Measurements from ENCODE around the gene SRRM5.
"Not testable (repeated sequence)": the region's sequence is repeated elsewhere in the genome, so short reads cannot be mapped to it uniquely, and the experiment has no call there.

SRRM5 gene

DNA sequence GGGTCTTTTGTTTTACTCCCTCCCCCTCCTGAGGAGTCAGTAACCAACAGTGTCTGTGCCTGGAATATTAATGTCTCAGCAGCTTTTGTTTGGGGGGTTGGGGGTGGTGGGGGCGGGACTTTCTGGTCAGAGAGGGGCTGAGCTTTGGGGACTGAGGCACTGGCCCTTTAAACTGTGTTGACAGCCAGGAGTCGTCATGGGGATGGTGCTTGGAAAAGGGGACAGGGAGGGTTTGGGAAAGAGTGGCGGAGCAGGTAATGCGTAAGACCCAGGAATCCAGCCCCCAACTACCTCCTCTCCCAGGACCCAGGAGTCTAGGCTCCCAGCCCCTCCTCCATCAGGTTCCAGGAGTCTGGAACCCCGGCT, 22.6 kb downstream of the SRRM5 start:
- DNase-seq, result no peak
- H3K9me3 Mint-ChIP-seq, result no peaks in the 10 kb centered on the region
- H3K27me3 Mint-ChIP-seq, result peaks cover 36 to 58% of the 10 kb centered on the region in 2 donors
- peaks cover 14 to 27% of the 10 kb centered on the region in 2 donors for H3K4me1 Mint-ChIP-seq
- ATAC-seq (replicated peaks), result no peak
- H3K4me3 Mint-ChIP-seq, result no peak overlapping the region
- no peak overlapping the region for H3K27ac Mint-ChIP-seq
- H3K36me3 Mint-ChIP-seq, result no peaks in the 10 kb centered on the region

DNA sequence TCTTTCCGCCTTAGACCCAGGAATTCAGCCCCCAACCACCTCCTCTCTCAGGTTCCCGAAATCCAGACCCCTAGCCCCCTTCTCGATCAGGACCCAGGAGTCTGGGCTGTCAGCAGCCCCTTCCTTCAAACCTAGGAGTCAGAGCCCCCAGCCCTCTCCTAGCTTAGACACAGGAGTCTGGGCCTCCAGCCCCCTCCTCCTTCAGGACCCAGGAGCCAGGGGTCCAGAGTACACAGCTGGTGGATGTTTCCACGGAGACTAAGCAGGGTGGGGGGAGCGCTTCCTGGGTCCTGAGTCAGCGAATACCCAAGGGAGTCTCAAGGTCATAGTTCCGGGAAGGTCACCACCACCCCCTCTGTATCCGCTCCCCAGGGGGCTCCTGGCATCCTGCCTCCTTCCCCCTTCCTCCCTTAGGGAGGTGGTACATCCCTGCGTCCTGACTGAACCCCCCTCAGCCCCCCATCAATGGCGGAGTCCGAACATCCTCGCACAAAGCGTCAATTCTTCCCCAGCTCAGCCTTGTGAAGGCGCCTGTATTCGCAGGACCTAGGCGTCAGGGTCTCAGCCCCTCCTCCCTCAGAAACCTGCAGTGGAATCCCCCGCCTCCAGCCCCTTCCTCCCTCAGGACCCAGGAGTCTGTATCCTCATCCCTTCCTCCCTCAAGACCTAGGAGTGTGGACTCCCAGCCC, 23.1 kb downstream of the SRRM5 start:
- H3K36me3 Mint-ChIP-seq, result no peaks in the 10 kb centered on the region
- peaks cover 14 to 27% of the 10 kb centered on the region in 2 donors for H3K4me1 Mint-ChIP-seq
- no peak for ATAC-seq (replicated peaks)
- H3K9me3 Mint-ChIP-seq, result no peaks in the 10 kb centered on the region
- peaks cover 38 to 58% of the 10 kb centered on the region in 2 donors for H3K27me3 Mint-ChIP-seq
- DNase-seq, result no peak
- H3K27ac Mint-ChIP-seq, result peak overlapping the region; percentile 68
- peak overlapping the region in 1 of 2 donors; percentile 20 for H3K4me3 Mint-ChIP-seq

DNA sequence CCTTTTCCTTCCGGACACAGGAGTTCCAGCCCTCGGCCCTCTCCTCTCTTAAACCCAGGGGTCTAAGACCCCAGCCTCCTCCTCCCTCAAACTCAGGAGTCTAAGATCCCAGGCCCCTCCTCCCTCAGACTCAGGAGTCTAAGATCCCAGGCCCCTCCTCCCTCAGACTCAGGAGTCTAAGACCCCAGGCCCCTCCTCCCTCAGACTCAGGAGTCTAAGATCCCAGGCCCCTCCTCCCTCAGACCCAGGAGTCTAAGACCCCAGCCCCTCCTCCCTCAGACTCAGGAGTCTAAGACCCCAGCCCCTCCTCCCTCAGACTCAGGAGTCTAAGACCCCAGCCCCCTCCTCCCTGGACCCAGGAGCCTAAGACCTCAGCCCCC, 23.7 kb downstream of the SRRM5 start:
- not testable (repeated sequence) for DNase-seq; H3K27ac Mint-ChIP-seq; H3K9me3 Mint-ChIP-seq; ATAC-seq (replicated peaks); H3K4me3 Mint-ChIP-seq; H3K36me3 Mint-ChIP-seq
- Mint-ChIP-seq H3K4me1 (peaks cover 18 to 33% of the 10 kb centered on the region in 2 donors), H3K27me3 (peaks cover 42 to 64% of the 10 kb centered on the region in 2 donors)

DNA sequence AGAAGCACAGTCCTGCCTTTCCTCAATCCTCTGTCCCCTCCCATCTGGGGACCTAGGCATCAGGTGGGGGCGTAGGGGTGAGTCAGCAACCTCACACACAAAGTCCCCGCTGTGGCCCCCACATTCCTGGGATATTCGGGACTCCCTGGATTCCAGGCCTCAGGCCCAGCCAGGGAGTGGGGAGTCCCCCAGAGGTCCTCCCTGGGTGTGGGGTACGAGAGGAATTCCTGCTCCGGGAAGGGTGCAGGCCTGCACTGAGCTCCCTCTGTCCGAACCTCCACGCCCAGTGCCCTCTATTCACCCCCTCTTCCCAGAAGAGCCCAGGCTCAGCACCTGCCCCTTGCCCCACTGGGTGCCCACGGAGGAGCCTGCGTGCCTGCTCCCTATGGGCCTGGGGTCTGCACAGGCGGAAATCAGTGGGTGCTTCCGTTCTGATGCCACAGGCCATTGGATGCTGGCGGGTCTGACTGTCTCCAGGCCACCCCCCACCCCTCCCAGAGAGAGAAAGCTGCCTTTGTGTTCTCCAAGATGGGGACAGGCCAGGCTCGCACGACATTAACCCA, 24.3 kb downstream of the SRRM5 start:
- Mint-ChIP-seq H3K4me3 (no peak overlapping the region), H3K36me3 (no peaks in the 10 kb centered on the region), H3K27me3 (peaks cover 47 to 69% of the 10 kb centered on the region in 2 donors), H3K27ac (no peak overlapping the region), H3K4me1 (peaks cover 20 to 34% of the 10 kb centered on the region in 2 donors), H3K9me3 (no peaks in the 10 kb centered on the region)
- DNase-seq, result no peak
- ATAC-seq (replicated peaks), result no peak

DNA sequence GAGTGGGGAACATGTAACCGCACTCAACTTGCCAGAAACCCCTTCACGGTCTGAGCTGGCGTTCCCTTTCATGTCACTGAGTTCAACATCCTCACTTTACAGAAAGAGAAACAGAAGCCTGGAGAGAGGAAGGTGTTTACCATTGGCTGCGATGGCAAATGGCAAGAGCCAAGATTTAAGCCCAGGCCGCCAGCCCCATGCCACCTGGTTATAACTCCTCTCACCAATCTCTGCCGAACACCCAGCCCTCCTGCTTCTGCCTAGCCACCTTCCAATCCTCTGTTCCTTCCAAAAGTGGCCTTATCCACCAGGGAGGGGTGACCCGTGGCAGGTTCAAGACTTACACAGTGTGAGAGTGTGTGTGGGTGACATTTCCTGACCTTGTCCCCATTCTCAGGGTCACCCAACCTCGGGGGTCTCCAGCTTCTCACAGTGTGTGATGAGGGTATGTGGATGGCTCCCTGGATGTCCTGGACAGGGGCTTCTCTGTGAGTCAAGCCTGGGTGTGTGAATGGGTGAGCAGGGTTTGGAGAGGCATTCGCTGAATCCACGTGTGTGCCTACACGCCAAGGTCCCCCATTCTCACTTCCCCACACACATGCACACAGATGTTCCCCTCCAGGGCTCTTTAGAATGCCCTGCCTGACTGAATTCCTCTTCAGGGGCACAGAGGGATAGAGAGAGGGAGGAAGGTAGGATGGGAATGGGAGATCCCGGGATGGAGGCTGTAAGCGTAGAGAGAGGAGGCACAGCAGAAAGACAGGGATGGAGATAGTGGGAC, 26.5 kb downstream of the SRRM5 start:
- Mint-ChIP-seq H3K4me3 (peak overlapping the region; percentile 82 to 87), H3K27ac (peak overlapping the region; percentile 70), H3K9me3 (no peaks in the 10 kb centered on the region), H3K36me3 (no peaks in the 10 kb centered on the region), H3K27me3 (peaks cover 50 to 68% of the 10 kb centered on the region in 2 donors), H3K4me1 (peaks cover 20 to 34% of the 10 kb centered on the region in 2 donors)
- DNase-seq (no peak), ATAC-seq (replicated peaks) (peak; percentile 81 to 86)

DNA sequence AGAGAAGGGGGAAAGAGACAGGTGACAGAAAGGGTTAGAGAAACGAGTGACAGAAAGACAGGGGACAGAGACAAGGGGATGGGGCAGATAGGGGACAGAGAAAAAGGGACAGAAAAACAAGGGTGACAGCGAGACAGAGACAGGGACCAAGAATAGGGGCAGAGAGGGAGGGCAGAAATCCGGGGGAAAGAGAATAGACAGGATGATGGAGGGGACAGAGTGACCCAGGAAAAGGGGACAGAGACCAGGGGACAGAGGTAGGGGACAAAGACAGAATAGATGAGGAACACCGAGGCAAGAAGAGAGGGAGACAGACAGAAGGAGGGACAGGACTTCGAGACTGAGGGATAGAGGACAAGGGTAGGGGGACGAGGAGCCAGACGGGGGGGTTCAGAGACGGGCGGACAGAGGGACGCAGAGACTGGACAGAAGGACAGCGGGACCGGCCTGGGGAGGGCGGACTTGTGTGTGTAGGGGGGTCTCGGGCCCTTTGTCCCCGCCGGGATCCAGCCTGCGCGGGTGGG, 27.2 kb downstream of the SRRM5 start:
- Mint-ChIP-seq H3K27ac (peak overlapping the region; percentile 70), H3K9me3 (no peaks in the 10 kb centered on the region), H3K36me3 (no peaks in the 10 kb centered on the region), H3K4me1 (peaks cover 20 to 34% of the 10 kb centered on the region in 2 donors), H3K27me3 (peaks cover 49 to 64% of the 10 kb centered on the region in 2 donors), H3K4me3 (peak overlapping the region; percentile 82 to 87)
- DNase-seq (no peak), ATAC-seq (replicated peaks) (peak; percentile 8 to 20)

DNA sequence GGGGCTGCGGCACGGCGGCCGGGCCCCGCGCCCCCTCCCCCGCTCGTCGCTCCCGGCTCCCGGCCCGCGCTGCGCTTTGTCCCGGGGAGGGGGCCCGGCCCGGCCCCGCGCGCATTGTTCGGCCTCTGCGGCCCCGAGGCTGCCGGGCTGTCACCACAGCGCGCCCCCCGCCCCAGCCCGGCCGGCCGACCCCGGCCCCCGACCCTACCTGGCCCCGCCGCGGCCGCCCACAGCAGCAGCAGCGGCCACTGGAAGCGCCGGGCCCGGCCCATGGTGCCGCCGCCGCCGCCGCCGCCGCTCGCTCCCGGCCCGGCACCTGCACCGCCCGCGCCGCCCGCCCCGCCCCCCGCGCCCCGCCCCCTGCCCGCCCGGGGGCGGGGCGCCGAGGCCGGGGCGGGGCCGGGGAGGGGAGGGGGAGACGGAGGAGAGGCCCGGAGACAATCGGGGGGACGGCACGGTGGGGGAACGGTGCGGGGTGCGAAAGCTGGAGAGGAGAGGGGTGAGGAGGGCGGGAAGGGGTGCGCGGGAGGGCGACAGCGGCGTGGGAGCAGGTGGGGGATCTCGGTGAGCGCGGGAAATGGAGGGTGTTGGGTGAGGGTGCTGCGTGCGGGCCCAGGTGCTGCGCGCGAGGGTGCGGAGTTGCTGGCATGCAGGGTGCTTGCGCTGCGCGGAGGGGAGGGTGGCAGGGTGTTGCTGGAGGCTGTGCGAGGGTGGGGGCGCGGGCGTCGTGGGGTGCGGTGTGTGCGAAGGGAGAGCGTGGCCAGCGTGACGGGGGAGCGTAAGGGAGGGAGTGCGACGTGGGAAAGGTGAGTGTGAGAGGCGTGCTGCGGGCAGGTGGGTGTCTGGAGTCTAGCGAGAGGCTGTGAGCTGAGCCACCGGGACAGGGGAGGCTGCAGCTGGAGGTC, 27.9 kb downstream of the SRRM5 start, which contains the start of gene CADM4:
Gene CADM4, minus strand, starts transcription at position 332 of the 905 bp plus-strand sequence. Its CDS starts 60 bp downstream, at position 272.
- H3K9me3 Mint-ChIP-seq, result no peaks in the 10 kb centered on the region
- H3K4me3 Mint-ChIP-seq, result peak within 1 kb of the TSS; percentile 82 to 87
- peaks cover 52 to 68% of the 10 kb centered on the region in 2 donors for H3K27me3 Mint-ChIP-seq
- ATAC-seq (replicated peaks) (peak; percentile 68 to 76), DNase-seq (no peak)
- H3K4me1 Mint-ChIP-seq, result peaks cover 20 to 33% of the 10 kb centered on the region in 2 donors
- no peaks in the 10 kb centered on the region for H3K36me3 Mint-ChIP-seq
- peak within 1 kb of the TSS; percentile 70 for H3K27ac Mint-ChIP-seq

DNA sequence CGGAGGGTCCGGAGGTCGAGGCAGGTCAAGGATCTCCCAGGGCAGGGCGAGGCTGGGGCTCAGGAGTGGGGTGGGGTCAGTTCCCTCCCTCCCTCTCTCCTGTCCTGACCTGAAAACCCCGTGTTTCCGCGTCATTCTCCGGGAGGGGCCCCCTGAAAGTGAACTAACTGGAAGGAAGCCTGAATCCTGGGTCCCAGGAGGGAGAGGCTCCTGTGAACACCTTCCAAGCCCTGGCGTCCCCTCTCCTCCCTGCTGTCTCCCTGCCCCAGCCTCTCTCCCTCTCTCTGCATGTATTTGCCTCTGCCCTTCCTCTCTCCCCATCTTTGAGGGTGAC, 28.5 kb downstream of the SRRM5 start:
- H3K4me3 Mint-ChIP-seq, result peak overlapping the region; percentile 78 to 80
- no peak for DNase-seq
- peak overlapping the region; percentile 28 for H3K27ac Mint-ChIP-seq
- H3K9me3 Mint-ChIP-seq, result no peaks in the 10 kb centered on the region
- peaks cover 46 to 62% of the 10 kb centered on the region in 2 donors for H3K27me3 Mint-ChIP-seq
- peaks cover 16 to 27% of the 10 kb centered on the region in 2 donors for H3K4me1 Mint-ChIP-seq
- no peaks in the 10 kb centered on the region for H3K36me3 Mint-ChIP-seq
- no peak for ATAC-seq (replicated peaks)

DNA sequence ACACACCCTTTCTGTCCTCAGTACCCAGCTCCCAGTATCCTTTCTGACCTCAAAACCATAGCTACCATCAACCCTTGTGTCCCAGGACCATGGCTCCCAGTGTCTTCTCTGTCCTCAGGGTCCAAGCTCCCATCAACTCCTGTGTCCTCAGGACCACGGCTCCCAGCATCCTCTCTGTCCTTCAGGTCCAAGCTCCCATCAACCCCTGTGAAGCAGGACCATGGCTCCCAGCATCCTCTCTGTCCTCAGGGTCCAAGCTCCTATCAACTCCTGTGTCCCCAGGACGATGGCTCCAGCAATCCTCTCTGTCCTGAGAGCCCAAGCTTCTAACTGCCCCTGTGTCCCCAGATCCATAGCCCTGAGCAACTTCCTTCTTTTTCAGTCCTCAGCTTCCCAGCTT, 29.4 kb downstream of the SRRM5 start:
- H3K4me1 Mint-ChIP-seq, result peaks cover 15 to 22% of the 10 kb centered on the region in 2 donors
- DNase-seq (no peak), ATAC-seq (replicated peaks) (no peak)
- H3K27me3 Mint-ChIP-seq, result peaks cover 39 to 52% of the 10 kb centered on the region in 2 donors
- H3K9me3 Mint-ChIP-seq, result no peaks in the 10 kb centered on the region
- no peaks in the 10 kb centered on the region for H3K36me3 Mint-ChIP-seq
- H3K27ac Mint-ChIP-seq, result no peak overlapping the region
- peak overlapping the region; percentile 11 to 31 for H3K4me3 Mint-ChIP-seq

DNA sequence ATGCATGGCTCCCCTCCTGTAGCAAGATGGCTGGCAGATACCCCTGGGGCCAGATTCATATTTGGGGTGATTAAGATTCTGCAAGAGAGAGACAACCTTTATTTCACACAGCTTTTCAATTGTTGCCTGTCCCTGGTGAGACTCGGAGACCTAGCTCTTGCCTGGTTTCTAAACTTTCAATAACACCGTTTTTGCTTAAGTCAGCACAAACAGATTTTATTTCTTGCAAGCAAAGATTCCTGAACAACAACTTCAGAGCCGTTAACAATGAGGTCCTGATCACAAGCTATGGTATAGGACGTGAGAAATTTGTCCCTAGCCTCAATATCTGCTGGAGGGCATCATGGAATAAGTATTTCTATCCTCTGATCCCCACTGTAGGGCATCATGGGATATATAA, 30.6 kb downstream of the SRRM5 start:
- Mint-ChIP-seq H3K9me3 (no peaks in the 10 kb centered on the region), H3K4me3 (no peak overlapping the region), H3K4me1 (peaks cover 15 to 22% of the 10 kb centered on the region in 2 donors), H3K36me3 (no peaks in the 10 kb centered on the region), H3K27ac (no peak overlapping the region), H3K27me3 (peaks cover 31 to 44% of the 10 kb centered on the region in 2 donors)
- ATAC-seq (replicated peaks), result no peak
- DNase-seq, result no peak

DNA sequence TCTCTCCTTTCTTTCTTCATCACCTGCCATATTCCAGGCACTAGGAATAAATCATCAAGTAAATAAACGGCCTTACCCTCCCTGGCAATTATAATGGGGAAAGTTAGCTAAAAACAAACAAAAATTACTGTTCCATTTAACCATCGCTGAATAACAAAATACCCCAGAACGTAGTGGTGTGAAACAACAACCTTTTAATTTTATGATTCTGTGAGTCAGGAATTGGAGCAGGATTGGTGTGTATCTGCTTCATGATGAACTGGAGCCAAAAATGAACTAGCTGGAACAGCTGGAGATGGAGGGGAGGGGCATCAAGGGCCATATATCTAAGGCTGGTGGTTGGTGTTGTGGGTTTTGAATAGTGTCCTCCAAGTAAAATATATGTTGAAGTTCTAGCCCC, 31.4 kb downstream of the SRRM5 start:
- no peak for ATAC-seq (replicated peaks)
- peaks cover 31 to 37% of the 10 kb centered on the region in 2 donors for H3K27me3 Mint-ChIP-seq
- no peak overlapping the region for H3K4me3 Mint-ChIP-seq
- H3K9me3 Mint-ChIP-seq, result no peaks in the 10 kb centered on the region
- H3K27ac Mint-ChIP-seq, result no peak overlapping the region
- DNase-seq, result no peak
- peaks cover 14 to 19% of the 10 kb centered on the region in 2 donors for H3K4me1 Mint-ChIP-seq
- peaks cover 0 to 4% of the 10 kb centered on the region in 2 donors for H3K36me3 Mint-ChIP-seq

DNA sequence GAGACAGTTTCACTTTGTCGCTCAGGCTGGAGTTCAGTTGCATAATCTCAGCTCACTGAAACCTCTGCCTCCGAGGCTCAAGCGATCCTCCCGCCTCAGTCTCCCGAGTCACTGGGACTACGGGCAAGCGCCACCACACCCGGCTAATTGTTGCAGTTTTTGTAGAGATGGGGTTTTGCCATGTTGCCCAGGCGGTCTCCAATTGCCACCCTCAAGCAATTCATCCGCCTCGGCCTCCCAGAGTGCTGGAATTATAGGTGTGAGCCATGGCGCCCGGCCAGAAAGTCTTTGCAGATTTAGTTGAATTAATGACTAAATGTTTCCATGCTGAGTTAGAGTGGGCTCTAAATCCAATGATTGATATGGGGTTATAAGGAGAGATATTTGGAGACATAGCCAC, 32.3 kb downstream of the SRRM5 start:
- Mint-ChIP-seq H3K4me1 (peaks cover 6 to 10% of the 10 kb centered on the region in 2 donors), H3K4me3 (no peak overlapping the region), H3K27me3 (peaks cover 22 to 28% of the 10 kb centered on the region in 2 donors), H3K9me3 (no peaks in the 10 kb centered on the region), H3K27ac (no peak overlapping the region), H3K36me3 (peaks cover 0 to 4% of the 10 kb centered on the region in 2 donors)
- no peak for ATAC-seq (replicated peaks)
- DNase-seq, result no peak

DNA sequence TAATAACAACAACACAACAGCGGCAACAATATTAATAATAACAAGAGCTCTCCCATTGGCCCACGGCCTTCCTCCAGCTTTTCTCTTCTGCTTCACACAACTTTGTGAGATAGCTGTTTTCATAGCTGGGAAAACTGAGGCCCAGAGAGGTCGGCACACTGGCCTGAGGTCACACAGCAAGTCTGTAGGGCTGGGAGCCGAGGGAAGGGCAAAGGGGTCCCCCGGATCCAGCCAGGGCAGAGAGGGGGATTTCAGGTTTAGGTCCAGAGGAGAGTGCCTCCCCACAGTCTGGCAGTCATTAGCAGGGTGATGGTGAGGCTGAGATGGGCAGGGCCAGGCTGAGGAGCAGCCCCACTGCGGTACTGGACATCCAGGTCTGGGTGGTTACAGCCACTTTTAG, 36.7 kb downstream of the SRRM5 start:
- ATAC-seq (replicated peaks), result no peak
- H3K9me3 Mint-ChIP-seq, result no peaks in the 10 kb centered on the region

More for the DNA sequence above, 36.7 kb downstream of the SRRM5 start:
- no peak overlapping the region for H3K27ac Mint-ChIP-seq
- peaks cover 5 to 7% of the 10 kb centered on the region in 2 donors for H3K4me1 Mint-ChIP-seq
- H3K27me3 Mint-ChIP-seq, result peaks cover 3 to 7% of the 10 kb centered on the region in 2 donors
- no peak for DNase-seq
- no peak overlapping the region for H3K4me3 Mint-ChIP-seq
- H3K36me3 Mint-ChIP-seq, result peaks cover 2 to 7% of the 10 kb centered on the region in 2 donors

Data from stimulated activated naive B cell treated with anti-CD40 and anti-IgM and Interleukin-4, amounts not matched to agents 10 μg/mL and 1 μg/mL and 100 μg/mL, for 72 hours (primary cell).